NT2/D1 (cell line): Measurements from ENCODE around the gene TNFRSF6B.

Experiments
- SUZ12 ChIP-seq: IDR thresholded peaks from 2 replicates; pipeline ENCODE4 v1.6.1; 2011; ENCODE audit not compliant: insufficient read length, insufficient read depth; ENCODE audit errors: extremely low read depth
- YY1 ChIP-seq: IDR thresholded peaks from 2 replicates; pipeline ENCODE4 v1.6.1; 2011; ENCODE audit not compliant: insufficient read length, insufficient read depth

GRCh38 chr20:63740627-63741353, 44.3 kb downstream of the TNFRSF6B start:
- TF ChIP-seq SUZ12: no peak
- no peak for TF ChIP-seq YY1
